Peyer's patch (tissue), 4 donors: ENCODE results near the gene SPAG9. TPM values are rescaled to one million over a fixed set of nuclear protein-coding genes. Genes with fewer than 3 reads are reported as not detected.

Experiments
- DNase-seq, 3 donors: peaks; one replicate each; pipeline ENCODE4 v3.0.0-alpha.2; 2017 to 2019
- H3K27ac ChIP-seq, 4 donors: fragments of 200-600 bp; sonication (generic); one replicate each; pipeline ENCODE4 v1.5.1; 2016 to 2019
- H3K27me3 ChIP-seq, 2 donors: fragments of 200-600 bp; sonication (generic); one replicate each; pipeline ENCODE4 v1.5.1; 2019
- H3K36me3 ChIP-seq, 3 donors: fragments of 200-600 bp; sonication (generic); one replicate each; pipeline ENCODE4 v1.5.1; 2016 to 2019
- H3K4me1 ChIP-seq, 4 donors: fragments of 200-600 bp; sonication (generic); one replicate each; pipeline ENCODE4 v1.5.1; 2016 to 2019
- H3K4me3 ChIP-seq, 4 donors: fragments of 200-600 bp; sonication (generic); 1 replicate in 3 of 4; 2 replicates in 1 of 4; pipeline ENCODE4 v1.5.1; 2016 to 2019; ENCODE audit warnings: mild to moderate bottlenecking in 1 of 4
- H3K9me3 ChIP-seq, 4 donors: fragments of 200-600 bp; sonication (generic); one replicate each; pipeline ENCODE4 v1.5.1; 2016 to 2019; ENCODE audit warnings: mild to moderate bottlenecking in 1 of 4
- CTCF ChIP-seq, 6 experiments: fragments of 450-650 bp in 4 of 6; fragments of 200-600 bp in 2 of 6; sonication (generic) in 1 of 6; IDR thresholded peaks; one replicate each; pipeline ENCODE4 v1.5.1; 2017 to 2019; ENCODE audit warnings: antibody characterized with exemption in 6 of 6, mild to moderate bottlenecking in 3 of 6, moderate library complexity in 1 of 6
- POLR2A ChIP-seq, 2 donors: fragments of 450-650 bp; IDR thresholded peaks; one replicate each; pipeline ENCODE4 v1.5.1; 2017; ENCODE audit warnings: antibody characterized with exemption in 2 of 2, mild to moderate bottlenecking in 2 of 2, moderate library complexity in 2 of 2
- total RNA-seq, 4 donors: library from RNA; depleted of rRNA; stranded (reverse); fragments of >200 nt; gene quantifications; one replicate each; pipeline ENCODE4 v1.1.0, GENCODE V29; 2016

The SPAG9 gene
- total RNA-seq, 4 donors from 2014 or later: 104 to 149 (median 132) TPM

- DNase-seq: no peak
Observed at GRCh38 chr17:51006601-51007000, 114.1 kb downstream of the SPAG9 start.

GRCh38 chr17:51005768-51006167, 114.9 kb downstream of the SPAG9 start:
- Histone ChIP-seq H3K9me3 (no peaks in the 10 kb centered on the region), H3K27ac (no peak overlapping the region), H3K27me3 (no peaks in the 10 kb centered on the region), H3K4me1 (no peaks in the 10 kb centered on the region), H3K36me3 (peaks cover 0 to 54% (median 0%) of the 10 kb centered on the region in 3 donors), H3K4me3 (no peak overlapping the region)
- no peak for DNase-seq
- TF ChIP-seq CTCF (IDR thresholded peaks at IDR 0.05) (no peak), POLR2A (IDR thresholded peaks at IDR 0.05) (no peak)

More at GRCh38 chr17:51006601-51007000, 114.1 kb downstream of the SPAG9 start:
- Histone ChIP-seq H3K4me1 (no peaks in the 10 kb centered on the region), H3K36me3 (peaks cover 0 to 55% (median 0%) of the 10 kb centered on the region in 3 donors), H3K9me3 (no peaks in the 10 kb centered on the region), H3K27me3 (no peaks in the 10 kb centered on the region), H3K4me3 (no peak overlapping the region), H3K27ac (no peak overlapping the region)
- no peak for TF ChIP-seq POLR2A (IDR thresholded peaks at IDR 0.05)
- no peak for TF ChIP-seq CTCF (IDR thresholded peaks at IDR 0.05)

DNA sequence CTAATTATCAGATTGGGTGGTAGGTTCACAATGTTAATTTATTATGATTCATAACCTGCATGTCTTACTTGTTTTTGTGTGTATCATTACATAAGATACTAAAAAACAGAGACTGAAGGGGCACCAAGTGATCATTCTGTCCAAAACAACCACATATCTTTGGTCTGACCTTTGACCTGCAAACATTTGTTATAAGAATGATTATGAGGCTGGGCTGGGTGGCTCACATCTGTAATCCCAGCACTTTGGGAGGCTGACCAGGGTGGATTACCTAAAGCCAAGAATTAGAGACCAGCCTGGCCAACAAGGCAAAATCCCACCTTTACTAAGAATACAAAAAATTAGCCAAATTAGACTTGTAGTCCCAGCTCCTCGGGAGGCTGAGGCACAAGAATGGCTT, 116.4 kb downstream of the SPAG9 start:
- DNase-seq: no peak
- TF ChIP-seq CTCF (IDR thresholded peaks at IDR 0.05) (no peak), POLR2A (IDR thresholded peaks at IDR 0.05) (no peak)
- Histone ChIP-seq H3K27ac (no peak overlapping the region), H3K9me3 (no peaks in the 10 kb centered on the region), H3K36me3 (peaks cover 0 to 67% (median 0%) of the 10 kb centered on the region in 3 donors), H3K27me3 (no peaks in the 10 kb centered on the region), H3K4me3 (no peak overlapping the region), H3K4me1 (no peaks in the 10 kb centered on the region)

DNA sequence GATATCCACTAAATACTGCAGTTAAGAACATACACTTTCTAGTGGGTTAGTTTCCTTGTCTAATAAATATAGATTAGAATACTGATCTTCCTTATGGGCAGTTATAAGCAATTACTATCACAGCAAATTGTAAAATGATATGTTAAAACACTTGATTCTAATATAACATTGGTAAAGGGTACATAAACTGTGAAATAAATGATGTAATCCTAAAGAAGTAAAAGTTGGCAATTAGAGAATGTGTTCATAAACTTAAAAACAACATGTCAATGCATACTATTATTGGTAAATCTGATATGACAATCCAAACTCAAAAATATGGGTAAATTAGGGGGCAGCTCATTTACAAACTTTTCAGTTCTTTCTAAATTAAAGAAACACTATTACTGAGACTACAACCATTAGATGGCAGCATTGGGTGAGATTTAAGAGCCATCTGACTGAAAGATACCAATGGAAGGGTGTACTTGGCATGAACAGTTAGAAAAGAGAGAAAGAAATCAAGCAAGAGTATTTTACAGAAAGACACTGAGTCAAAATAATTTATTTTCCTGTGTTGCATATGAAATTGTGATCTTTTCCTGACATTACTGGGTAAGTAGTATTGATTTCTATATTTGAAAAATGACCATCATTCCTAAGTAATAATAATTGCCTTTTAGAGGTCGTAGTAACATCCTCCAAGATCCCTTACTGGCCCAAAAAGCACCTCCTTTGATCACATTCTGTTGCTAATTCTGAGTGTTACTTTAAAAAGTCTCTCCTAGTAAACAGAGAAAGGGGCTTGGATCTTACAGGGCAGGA, 119.6 kb downstream of the SPAG9 start:
- no peak for TF ChIP-seq POLR2A (IDR thresholded peaks at IDR 0.05)
- TF ChIP-seq CTCF (IDR thresholded peaks at IDR 0.05): peak; percentile 20 to 73 (median 60)
- Histone ChIP-seq H3K36me3 (peaks cover 0 to 84% (median 0%) of the 10 kb centered on the region in 3 donors), H3K4me3 (no peak overlapping the region), H3K27me3 (no peaks in the 10 kb centered on the region), H3K9me3 (no peaks in the 10 kb centered on the region), H3K4me1 (no peaks in the 10 kb centered on the region), H3K27ac (no peak overlapping the region)
- DNase-seq: no peak

DNA sequence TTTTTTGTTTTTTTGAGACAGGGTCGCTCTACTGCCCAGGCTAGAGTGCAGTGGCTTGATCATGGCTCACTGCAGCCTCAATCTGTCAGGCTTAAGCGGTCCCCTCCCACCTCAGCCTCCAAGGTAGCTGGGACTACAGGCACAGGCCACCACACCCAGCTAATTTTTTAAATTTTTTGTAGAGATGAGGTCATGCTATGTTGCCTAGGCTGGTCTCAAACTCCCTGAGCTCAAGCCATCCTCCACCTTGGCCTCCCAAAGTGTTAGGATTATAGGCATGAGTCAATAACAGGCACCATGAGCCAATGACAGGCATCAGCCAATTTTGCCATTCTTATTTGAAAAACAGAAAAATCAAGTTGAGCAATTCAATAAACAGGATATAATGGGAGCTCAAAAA, 125.0 kb downstream of the SPAG9 start:
- no peaks in the 10 kb centered on the region for H3K9me3 ChIP-seq
- H3K4me1 ChIP-seq: no peaks in the 10 kb centered on the region
- DNase-seq: no peak
- H3K27ac ChIP-seq: no peak overlapping the region
- H3K27me3 ChIP-seq: no peaks in the 10 kb centered on the region
- TF ChIP-seq CTCF (IDR thresholded peaks at IDR 0.05): no peak
- TF ChIP-seq POLR2A (IDR thresholded peaks at IDR 0.05): no peak
- H3K36me3 ChIP-seq: peaks cover 0 to 96% (median 7%) of the 10 kb centered on the region in 3 donors
- H3K4me3 ChIP-seq: no peak overlapping the region
